GM12891 (cell line): ENCODE data around the gene CTDP1.

Experiments
- POLR2A ChIP-seq: IDR thresholded peaks from 2 replicates; pipeline ENCODE4 v1.6.1; 2011; ENCODE audit warnings: low read depth, low read length, control low read depth
- POLR2AphosphoS5 ChIP-seq: IDR thresholded peaks from 2 replicates; pipeline ENCODE4 v1.6.1; 2011; ENCODE audit warnings: low read depth, low read length, control low read depth

- no peak for TF ChIP-seq POLR2A
- no peak for TF ChIP-seq POLR2AphosphoS5
Measured at GRCh38 chr18:79756143-79756500, 76.5 kb downstream of the CTDP1 start.
